Endothelial cell (in vitro differentiated cells): Measurements from ENCODE around the gene LCA5L. TPM values are rescaled to one million over a fixed set of nuclear protein-coding genes. Genes with fewer than 3 reads are reported as not detected.

ENCODE experiments used
- DNase-seq: peaks from one replicate; pipeline ENCODE4 v3.0.0; 2021; ENCODE audit warnings: low spot score
- H3K27ac Mint-ChIP-seq: one replicate; pipeline ENCODE4 v1.8.0; 2021; ENCODE audit warnings: mixed read lengths, inconsistent platforms; ENCODE audit not compliant: unreplicated experiment
- H3K27me3 Mint-ChIP-seq: one replicate; pipeline ENCODE4 v1.8.0; 2021; ENCODE audit warnings: mild to moderate bottlenecking, moderate library complexity, mixed read lengths, inconsistent platforms; ENCODE audit not compliant: unreplicated experiment
- H3K36me3 Mint-ChIP-seq: one replicate; pipeline ENCODE4 v1.8.0; 2021; ENCODE audit warnings: mild to moderate bottlenecking, low read depth, mixed read lengths, inconsistent platforms; ENCODE audit not compliant: unreplicated experiment
- H3K4me1 Mint-ChIP-seq: one replicate; pipeline ENCODE4 v1.8.0; 2021; ENCODE audit warnings: mild to moderate bottlenecking, mixed read lengths, inconsistent platforms; ENCODE audit not compliant: unreplicated experiment
- H3K4me3 Mint-ChIP-seq: one replicate; pipeline ENCODE4 v1.8.0; 2021; ENCODE audit warnings: mild to moderate bottlenecking, mixed read lengths, inconsistent platforms; ENCODE audit not compliant: unreplicated experiment
- H3K9me3 Mint-ChIP-seq: one replicate; pipeline ENCODE4 v1.8.0; 2021; ENCODE audit warnings: mixed read lengths, inconsistent platforms; ENCODE audit not compliant: unreplicated experiment
- total RNA-seq: library from RNA; stranded (reverse); fragmentation: NEBNext Ultra II Directional; extraction: Animal tissue kit (Norgen Biotek cat#: 25700); gene quantifications from one replicate; pipeline ENCODE4 v1.2.1, GENCODE V29; 2021; ENCODE audit not compliant: unreplicated experiment
- TF ChIP-seq, protein P1 (sequence below): fragments of 200-600 bp; sonication (generic); IDR thresholded peaks from one replicate; pipeline ENCODE4 v1.5.0; 2021; ENCODE audit warnings: antibody characterized with exemption; ENCODE audit not compliant: unreplicated experiment

The LCA5L gene
- total RNA-seq, 1 donor from 2014 or later = 0.59 TPM

DNA sequence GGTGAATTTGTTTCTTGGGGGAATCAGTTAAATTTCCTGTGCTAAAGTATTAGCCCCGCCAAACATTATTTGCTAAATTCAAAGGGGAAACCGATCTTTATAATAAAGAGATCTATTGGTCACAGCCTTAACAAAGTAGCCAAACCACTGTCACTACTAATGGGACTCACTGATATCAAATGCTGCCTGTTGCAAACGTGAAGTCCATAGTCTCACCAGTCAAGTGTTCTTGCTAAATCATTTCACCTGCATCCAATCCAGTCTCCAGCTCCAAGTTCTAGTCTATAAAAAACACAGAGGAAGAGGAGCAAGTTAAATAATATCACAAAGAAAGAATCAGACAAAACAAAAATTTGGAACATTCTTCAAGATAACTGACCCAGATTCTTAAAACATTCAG lies 36.3 kb upstream of the LCA5L start:
- Mint-ChIP-seq H3K9me3 (no peaks in the 10 kb centered on the region), H3K4me3 (no peak overlapping the region), H3K27me3 (peaks cover 1% of the 10 kb centered on the region)

DNA sequence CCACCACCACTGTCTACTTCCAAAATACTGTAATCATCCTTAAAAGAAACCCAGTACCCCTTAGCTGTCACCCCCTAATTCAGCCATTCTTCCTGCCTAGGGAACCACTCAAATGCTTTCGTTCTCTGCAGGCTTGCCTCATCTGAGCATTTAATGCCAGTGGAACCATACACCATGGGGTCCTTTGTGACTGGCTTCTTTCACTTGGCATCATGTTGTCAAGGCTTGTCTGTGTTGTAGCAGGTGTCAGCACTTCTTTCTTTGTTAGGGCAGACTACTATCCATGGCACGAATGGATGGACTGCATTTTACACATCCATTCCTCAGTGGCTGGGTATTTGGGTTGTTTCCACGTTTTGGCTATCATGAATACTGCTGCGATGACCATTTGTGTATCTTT lies 34.7 kb upstream of the LCA5L start:
- H3K27ac Mint-ChIP-seq = no peak overlapping the region
- DNase-seq = no peak
- H3K27me3 Mint-ChIP-seq = peaks cover 1% of the 10 kb centered on the region
- no peaks in the 10 kb centered on the region for H3K4me1 Mint-ChIP-seq
- no peak overlapping the region for H3K4me3 Mint-ChIP-seq
- TF ChIP-seq, protein P1, sequence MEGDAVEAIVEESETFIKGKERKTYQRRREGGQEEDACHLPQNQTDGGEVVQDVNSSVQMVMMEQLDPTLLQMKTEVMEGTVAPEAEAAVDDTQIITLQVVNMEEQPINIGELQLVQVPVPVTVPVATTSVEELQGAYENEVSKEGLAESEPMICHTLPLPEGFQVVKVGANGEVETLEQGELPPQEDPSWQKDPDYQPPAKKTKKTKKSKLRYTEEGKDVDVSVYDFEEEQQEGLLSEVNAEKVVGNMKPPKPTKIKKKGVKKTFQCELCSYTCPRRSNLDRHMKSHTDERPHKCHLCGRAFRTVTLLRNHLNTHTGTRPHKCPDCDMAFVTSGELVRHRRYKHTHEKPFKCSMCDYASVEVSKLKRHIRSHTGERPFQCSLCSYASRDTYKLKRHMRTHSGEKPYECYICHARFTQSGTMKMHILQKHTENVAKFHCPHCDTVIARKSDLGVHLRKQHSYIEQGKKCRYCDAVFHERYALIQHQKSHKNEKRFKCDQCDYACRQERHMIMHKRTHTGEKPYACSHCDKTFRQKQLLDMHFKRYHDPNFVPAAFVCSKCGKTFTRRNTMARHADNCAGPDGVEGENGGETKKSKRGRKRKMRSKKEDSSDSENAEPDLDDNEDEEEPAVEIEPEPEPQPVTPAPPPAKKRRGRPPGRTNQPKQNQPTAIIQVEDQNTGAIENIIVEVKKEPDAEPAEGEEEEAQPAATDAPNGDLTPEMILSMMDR = no peak
- no peaks in the 10 kb centered on the region for H3K36me3 Mint-ChIP-seq
- no peaks in the 10 kb centered on the region for H3K9me3 Mint-ChIP-seq

More for the DNA sequence above, 36.3 kb upstream of the LCA5L start:
- no peaks in the 10 kb centered on the region for H3K36me3 Mint-ChIP-seq
- H3K4me1 Mint-ChIP-seq = no peaks in the 10 kb centered on the region
- TF ChIP-seq, protein P1 = no peak
- no peak for DNase-seq
- no peak overlapping the region for H3K27ac Mint-ChIP-seq

DNA sequence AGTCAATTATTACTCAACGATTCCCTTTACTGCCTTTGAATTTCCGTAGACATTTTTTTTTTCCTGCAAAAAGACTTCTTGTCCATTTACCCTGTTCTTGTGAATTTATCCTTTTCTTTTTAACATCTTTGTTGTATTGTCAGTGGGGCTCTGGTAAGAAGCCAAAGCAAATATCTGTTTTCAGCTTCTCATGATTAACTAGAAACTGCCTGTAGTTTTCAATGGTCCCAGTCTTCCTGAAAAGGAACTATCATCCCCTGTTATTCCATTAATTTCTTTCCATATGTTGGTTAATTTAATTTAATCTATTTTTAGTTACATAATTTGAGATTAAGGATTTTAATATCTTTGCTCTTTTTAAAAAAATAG lies 34.2 kb upstream of the LCA5L start:
- Mint-ChIP-seq H3K36me3 (no peaks in the 10 kb centered on the region), H3K4me3 (no peak overlapping the region), H3K4me1 (no peaks in the 10 kb centered on the region), H3K27ac (no peak overlapping the region), H3K27me3 (peaks cover 1% of the 10 kb centered on the region), H3K9me3 (no peaks in the 10 kb centered on the region)
- DNase-seq = no peak
- TF ChIP-seq, protein P1 = no peak

DNA sequence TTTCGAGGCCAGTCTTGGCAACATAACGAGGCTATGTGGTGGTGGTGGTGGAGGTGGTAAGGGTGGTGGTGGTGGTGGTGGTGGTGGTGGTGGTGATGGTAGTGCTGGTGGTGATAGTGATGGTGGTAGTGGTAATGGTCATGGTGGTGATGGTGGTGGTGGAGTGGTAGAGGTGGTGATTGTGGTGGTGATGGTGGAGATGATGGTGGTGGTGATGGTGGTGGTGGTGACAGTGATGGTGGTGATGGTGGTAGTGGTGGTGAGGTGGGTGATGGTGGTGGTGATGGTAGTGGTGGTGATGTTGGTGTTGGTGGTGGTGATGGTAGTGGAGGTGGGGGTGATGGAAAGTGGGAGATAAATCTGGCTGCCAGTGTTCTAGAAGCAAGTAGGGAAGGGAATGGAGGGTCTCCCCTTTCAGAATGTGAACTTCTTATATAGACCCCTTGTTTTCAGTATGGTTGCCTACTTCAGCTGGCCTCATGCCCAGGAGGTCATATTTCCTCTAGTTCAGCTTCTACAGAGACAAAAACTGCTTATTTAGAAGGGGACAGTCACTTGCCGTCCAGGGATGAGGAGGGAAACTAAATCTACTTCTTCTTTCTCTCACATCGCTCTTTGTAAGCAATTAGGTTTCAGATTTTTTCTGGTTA lies 33.7 kb upstream of the LCA5L start:
- TF ChIP-seq, protein P1 = no peak
- Mint-ChIP-seq H3K27me3 (peaks cover 1% of the 10 kb centered on the region), H3K4me3 (no peak overlapping the region), H3K4me1 (no peaks in the 10 kb centered on the region), H3K36me3 (no peaks in the 10 kb centered on the region), H3K27ac (no peak overlapping the region), H3K9me3 (no peaks in the 10 kb centered on the region)
- DNase-seq = no peak

DNA sequence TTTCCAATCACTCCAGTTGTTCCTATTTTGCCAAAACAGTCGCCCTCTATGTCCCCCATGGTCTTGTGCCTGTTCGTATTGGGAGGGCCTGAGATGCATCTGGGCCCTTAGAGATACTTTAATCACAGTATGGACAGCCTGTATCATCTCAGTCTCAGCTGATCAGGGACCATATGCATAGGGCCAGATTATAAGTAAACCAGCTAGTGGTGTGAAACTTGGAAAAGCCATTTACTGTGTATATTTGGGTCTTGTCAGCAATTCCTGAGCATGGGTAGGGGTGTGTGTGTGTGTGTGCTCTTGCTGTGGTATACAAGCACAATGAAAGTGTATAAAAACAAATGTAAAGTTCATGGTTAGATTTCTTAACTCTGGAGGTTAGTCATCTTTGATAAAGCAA lies 29.0 kb upstream of the LCA5L start:
- Mint-ChIP-seq H3K4me3 (no peak overlapping the region), H3K9me3 (no peaks in the 10 kb centered on the region), H3K36me3 (no peaks in the 10 kb centered on the region), H3K27ac (no peak overlapping the region), H3K4me1 (no peaks in the 10 kb centered on the region), H3K27me3 (peaks cover 1% of the 10 kb centered on the region)
- TF ChIP-seq, protein P1 = no peak
- no peak for DNase-seq
